ENCODE results near the gene SEMA4G. TPM values are rescaled to one million over a fixed set of nuclear protein-coding genes. Genes with fewer than 3 reads are reported as not detected.

Gene SEMA4G
- total and polyA plus RNA-seq, 2 of the 4 experiments (the other 2 are of a cell fraction), result 0.90 to 8.7 TPM

GRCh38 chr10:100963826-100964225 is 5.5 kb upstream of the SEMA4G start:
- intact Hi-C loops (cut with micrococcal nuclease) (loop anchor here (5.0 kb wide), 1 partner anchor 37 kb away; no protein-coding TSS in a partner anchor), in situ Hi-C loops (cut with MboI; ENCODE audit: low sequenced_read_pairs) (no loop called here), dilution Hi-C loops (cut with HindIII; ENCODE audit: low sequenced_read_pairs, unreplicated experiment) (no loop called here)
- no peak overlapping the region for H3K14ac ChIP-seq (replicated peaks; ENCODE audit: low read depth, low read length)
- no peak overlapping the region for H3K56ac ChIP-seq (ENCODE audit: extremely low read depth, insufficient read depth, low read length)
- ChIA-PET CTCF (no interaction called here), POLR2A (ENCODE audit: unreplicated experiment) (no interaction called here)
- H2BK5ac ChIP-seq (ENCODE audit: low read depth, low read length, poor library complexity, severe bottlenecking), result no peak overlapping the region
- no CpG with 5 or more reads among the region's 1 CpG for WGBS, 2 experiments (ENCODE audit: extremely low coverage in 2 of 2, insufficient read length in 1 of 2)
- H2BK15ac ChIP-seq (ENCODE audit: low read depth, low read length), result no peak overlapping the region
- peaks cover 14% of the 10 kb centered on the region for H3K36me3 ChIP-seq (ENCODE audit: control insufficient read depth, insufficient read depth, low read length)
- no peak overlapping the region for H3K4ac ChIP-seq (ENCODE audit: low read depth, low read length)
- H3K4me1 ChIP-seq (ENCODE audit: control insufficient read depth, insufficient read depth, low read length), result peaks cover under 1% of the 10 kb centered on the region
- no peak overlapping the region for H2AFZ ChIP-seq (replicated peaks; ENCODE audit: low read length, poor library complexity)
- ATAC-seq (ENCODE audit: low read depth), result no peak
- TF ChIP-seq MXI1 (IDR thresholded peaks at IDR 0.05; ENCODE audit: borderline replicate concordance, low read depth, low read length) (no peak), CEBPB (IDR thresholded peaks at IDR 0.05; ENCODE audit: low read depth, low read length) (no peak), RFX5 (IDR thresholded peaks at IDR 0.05; ENCODE audit: low read depth, low read length) (no peak), MAZ (IDR thresholded peaks at IDR 0.05; ENCODE audit: borderline replicate concordance, low read depth, low read length) (no peak), BHLHE40 (IDR thresholded peaks at IDR 0.05; ENCODE audit: low read depth, low read length) (no peak), RCOR1 (IDR thresholded peaks at IDR 0.05; ENCODE audit: insufficient replicate concordance, low read length) (no peak), RAD21 (IDR thresholded peaks at IDR 0.05; ENCODE audit: low read length) (no peak), MAFK (IDR thresholded peaks at IDR 0.05; ENCODE audit: low read depth, low read length) (no peak)
- TF ChIP-seq, protein P1, sequence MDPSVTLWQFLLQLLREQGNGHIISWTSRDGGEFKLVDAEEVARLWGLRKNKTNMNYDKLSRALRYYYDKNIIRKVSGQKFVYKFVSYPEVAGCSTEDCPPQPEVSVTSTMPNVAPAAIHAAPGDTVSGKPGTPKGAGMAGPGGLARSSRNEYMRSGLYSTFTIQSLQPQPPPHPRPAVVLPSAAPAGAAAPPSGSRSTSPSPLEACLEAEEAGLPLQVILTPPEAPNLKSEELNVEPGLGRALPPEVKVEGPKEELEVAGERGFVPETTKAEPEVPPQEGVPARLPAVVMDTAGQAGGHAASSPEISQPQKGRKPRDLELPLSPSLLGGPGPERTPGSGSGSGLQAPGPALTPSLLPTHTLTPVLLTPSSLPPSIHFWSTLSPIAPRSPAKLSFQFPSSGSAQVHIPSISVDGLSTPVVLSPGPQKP (IDR thresholded peaks at IDR 0.05; ENCODE audit: borderline replicate concordance, low read depth, low read length), result no peak
- TF ChIP-seq, protein P2, sequence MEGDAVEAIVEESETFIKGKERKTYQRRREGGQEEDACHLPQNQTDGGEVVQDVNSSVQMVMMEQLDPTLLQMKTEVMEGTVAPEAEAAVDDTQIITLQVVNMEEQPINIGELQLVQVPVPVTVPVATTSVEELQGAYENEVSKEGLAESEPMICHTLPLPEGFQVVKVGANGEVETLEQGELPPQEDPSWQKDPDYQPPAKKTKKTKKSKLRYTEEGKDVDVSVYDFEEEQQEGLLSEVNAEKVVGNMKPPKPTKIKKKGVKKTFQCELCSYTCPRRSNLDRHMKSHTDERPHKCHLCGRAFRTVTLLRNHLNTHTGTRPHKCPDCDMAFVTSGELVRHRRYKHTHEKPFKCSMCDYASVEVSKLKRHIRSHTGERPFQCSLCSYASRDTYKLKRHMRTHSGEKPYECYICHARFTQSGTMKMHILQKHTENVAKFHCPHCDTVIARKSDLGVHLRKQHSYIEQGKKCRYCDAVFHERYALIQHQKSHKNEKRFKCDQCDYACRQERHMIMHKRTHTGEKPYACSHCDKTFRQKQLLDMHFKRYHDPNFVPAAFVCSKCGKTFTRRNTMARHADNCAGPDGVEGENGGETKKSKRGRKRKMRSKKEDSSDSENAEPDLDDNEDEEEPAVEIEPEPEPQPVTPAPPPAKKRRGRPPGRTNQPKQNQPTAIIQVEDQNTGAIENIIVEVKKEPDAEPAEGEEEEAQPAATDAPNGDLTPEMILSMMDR (conservative IDR thresholded peaks at IDR 0.05; ENCODE audit: low read depth, low read length), result no peak
- H3K18ac ChIP-seq (ENCODE audit: low read depth, low read length), result no peak overlapping the region
- H3K9ac ChIP-seq (ENCODE audit: low read depth, low read length), result no peak overlapping the region
- H4K8ac ChIP-seq (ENCODE audit: low read depth in 2 of 2, low read length in 2 of 2), result no peak overlapping the region
- H2BK120ac ChIP-seq (ENCODE audit: low read depth, low read length), result no peak overlapping the region
- DNase-seq, result no peak
- no peak overlapping the region for H2AK5ac ChIP-seq (ENCODE audit: low read depth, low read length)
- no peaks in the 10 kb centered on the region for H3K27me3 ChIP-seq (ENCODE audit: control insufficient read depth, insufficient read depth, low read length)
- no peak overlapping the region for H4K91ac ChIP-seq (ENCODE audit: insufficient read depth, low read depth, low read length)
- no TSS peak for BruUV-seq (replicated peaks)
- no peak overlapping the region for H2AK9ac ChIP-seq (replicated peaks; ENCODE audit: low read depth, low read length, poor library complexity)
- no peak overlapping the region for H3K23ac ChIP-seq (ENCODE audit: low read depth, low read length)
- H4K5ac ChIP-seq (ENCODE audit: low read depth, low read length), result no peak overlapping the region
- 0 out of 4 replicates have a peak, but pooled peaks cover 0 to 5% of the 10 kb centered on the region in 2 experiments for H3K79me1 ChIP-seq (ENCODE audit: low read depth in 1 of 2, low read length in 2 of 2)
- no peak overlapping the region for H3K27ac ChIP-seq (ENCODE audit: insufficient read depth, low read length)
- H2BK20ac ChIP-seq (ENCODE audit: low read depth, low read length), result no peak overlapping the region
- peaks cover 9% of the 10 kb centered on the region; the same call in 1 of the 2 replicates for H3K9me1 ChIP-seq (ENCODE audit: insufficient read depth, low read length)
- H3K4me3 ChIP-seq (ENCODE audit: insufficient read depth, low read depth, low read length), result no peak overlapping the region
- H3K4me2 ChIP-seq (ENCODE audit: low read depth, low read length), result no peak overlapping the region
- H3K9me3 ChIP-seq (ENCODE audit: control insufficient read depth, insufficient read depth, low read length), result no peaks in the 10 kb centered on the region
- no peaks in the 10 kb centered on the region for H4K20me1 ChIP-seq (ENCODE audit: insufficient read depth, low read length)
